Measurements from ENCODE around the gene MTM1.
A peak's percentile ranks its signal among the peaks of the same experiment; 100 is the strongest.

Gene MTM1

GRCh38 chrX:150568320-150569154 is at the start of gene MTM1:
Gene MTM1, plus strand, starts transcription at chrX:150568621. Its CDS starts 23,994 bp downstream, at chrX:150592615.
- DNase-seq (ENCODE audit: low read depth in 2 of 2) = peak; percentile 82 to 89

DNA sequence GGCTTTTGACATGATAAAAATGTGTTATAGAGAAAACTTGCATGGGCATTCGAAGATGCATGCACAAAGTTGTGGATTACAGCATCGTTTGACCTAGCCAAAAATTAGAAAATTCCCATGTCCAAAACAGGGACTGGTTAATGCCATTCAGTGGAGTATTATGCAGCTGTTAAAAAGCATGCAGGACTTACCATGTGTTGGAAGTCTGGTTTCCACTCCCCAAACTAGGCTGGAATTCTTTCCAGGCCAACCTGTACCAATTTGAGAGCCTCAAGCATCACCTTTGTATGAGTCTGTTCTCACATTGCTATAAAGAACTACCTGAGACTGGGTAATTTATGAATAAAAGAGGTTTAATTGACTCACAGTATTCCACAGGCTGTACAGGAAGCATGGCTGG is 45.9 kb upstream of the MTM1 start:
- DNase-seq (ENCODE audit: low read depth in 2 of 2) = no peak

GRCh38 chrX:150525061-150525919 is 43.1 kb upstream of the MTM1 start:
- DNase-seq (ENCODE audit: low read depth in 2 of 2) = no peak

- no peak for DNase-seq (ENCODE audit: low read depth in 2 of 2)
Observed at GRCh38 chrX:150526692-150527091, 41.7 kb upstream of the MTM1 start.

GRCh38 chrX:150527108-150527507 is 41.3 kb upstream of the MTM1 start:
- DNase-seq (ENCODE audit: low read depth in 2 of 2) = no peak

DNA sequence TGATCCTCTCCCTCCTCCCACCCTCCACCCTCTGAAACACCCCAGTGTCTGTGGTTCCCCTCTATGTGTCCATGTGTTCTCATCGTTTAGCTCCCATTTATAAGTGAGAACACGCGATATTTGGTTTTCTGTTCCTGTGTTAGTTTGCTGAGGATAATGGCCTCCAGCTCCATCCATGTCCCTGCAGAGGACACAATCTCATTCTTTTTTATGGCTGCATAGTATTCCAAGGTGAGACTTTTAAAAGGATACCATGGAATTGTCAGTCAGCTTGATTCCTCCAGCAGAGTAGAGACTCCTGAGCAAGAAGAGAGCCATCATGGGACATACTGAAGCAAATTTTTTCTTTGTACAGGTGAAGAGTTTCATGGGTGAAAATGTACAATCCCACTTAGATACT is 38.8 kb upstream of the MTM1 start:
- DNase-seq (ENCODE audit: low read depth in 2 of 2) = no peak

GRCh38 chrX:150530821-150531220 is 37.6 kb upstream of the MTM1 start:
- DNase-seq (ENCODE audit: low read depth in 2 of 2) = no peak

- no peak for DNase-seq (ENCODE audit: low read depth in 2 of 2)
Observed at GRCh38 chrX:150531467-150531866, 37.0 kb upstream of the MTM1 start.

GRCh38 chrX:150533863-150534262 is 34.6 kb upstream of the MTM1 start:
- DNase-seq (ENCODE audit: low read depth in 2 of 2) = no peak

DNA sequence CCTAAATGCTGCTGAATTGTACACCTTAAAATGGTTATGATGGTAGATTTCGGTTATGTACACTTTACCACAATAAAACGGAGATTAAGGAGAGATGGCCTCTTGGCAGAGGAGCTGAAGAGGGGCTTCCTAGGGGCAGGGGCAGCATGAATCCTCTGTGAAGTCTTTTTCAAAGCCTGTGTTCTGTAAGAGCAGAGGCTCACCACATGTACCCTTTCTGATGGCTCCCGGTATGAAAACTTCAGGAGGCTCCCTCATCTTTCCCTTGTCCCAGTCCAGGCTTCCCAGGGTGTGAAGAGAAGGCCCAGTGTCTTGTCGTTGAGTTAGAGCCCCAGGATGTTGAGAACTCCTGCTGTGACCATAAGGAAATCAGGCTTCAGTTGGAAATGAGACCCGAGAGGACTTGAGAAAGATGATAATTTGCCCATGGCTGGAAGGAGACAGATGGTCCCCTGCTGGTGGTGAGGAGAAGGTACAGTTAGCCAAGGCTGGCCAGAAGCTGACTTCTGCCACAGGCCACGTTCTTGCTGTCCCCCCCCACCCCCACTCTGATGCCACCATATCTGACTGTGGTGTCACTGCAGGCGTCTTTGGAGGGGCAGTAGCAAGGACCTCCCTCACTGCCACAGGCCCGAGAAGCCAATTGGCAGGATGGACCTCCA is 31.8 kb upstream of the MTM1 start:
- DNase-seq (ENCODE audit: low read depth in 2 of 2) = no peak

DNA sequence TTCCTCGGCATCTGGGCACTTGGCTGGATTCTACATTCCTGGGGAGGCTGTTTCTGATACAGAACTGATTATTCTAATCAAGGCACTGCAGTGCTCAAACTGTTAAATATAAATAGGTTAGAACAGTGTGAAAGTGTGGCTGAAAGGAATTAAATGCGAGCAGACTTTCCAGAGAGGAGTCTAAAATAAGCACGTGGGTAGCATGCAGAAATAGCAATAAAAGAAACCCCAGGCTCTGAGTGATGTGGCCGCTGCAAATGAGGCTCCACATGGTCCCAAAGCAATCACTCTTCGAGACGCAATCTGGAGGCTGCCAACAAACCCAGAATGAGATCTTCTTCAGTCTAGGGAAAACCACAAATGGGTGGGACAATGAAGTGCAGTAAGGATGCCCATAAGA is 30.6 kb upstream of the MTM1 start:
- no peak for DNase-seq (ENCODE audit: low read depth in 2 of 2)

DNA sequence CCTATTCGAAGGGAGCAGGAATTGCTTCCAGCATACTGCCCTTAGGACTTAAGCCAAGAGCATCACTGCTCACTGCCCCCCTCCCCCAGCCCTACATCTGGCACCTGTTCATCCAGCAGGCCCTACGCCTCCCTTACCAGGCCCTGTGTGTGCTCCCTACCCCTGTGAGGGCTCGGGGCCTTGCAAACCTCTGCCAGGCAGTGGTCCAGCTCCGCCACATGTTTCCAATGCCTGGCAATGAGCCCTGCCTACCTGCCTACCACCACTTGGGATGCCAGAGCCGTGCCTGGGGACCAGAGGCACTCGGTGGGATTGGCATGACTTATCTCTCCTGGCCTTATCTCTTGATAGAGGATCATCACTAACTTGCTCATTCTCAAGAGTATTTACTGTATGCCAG is 27.5 kb upstream of the MTM1 start:
- no peak for DNase-seq (ENCODE audit: low read depth in 2 of 2)

GRCh38 chrX:150542846-150543229 is 25.6 kb upstream of the MTM1 start:
- no peak for DNase-seq (ENCODE audit: low read depth in 2 of 2)

- no peak for DNase-seq (ENCODE audit: low read depth in 2 of 2)
Observed at GRCh38 chrX:150543230-150544155, 24.9 kb upstream of the MTM1 start.

- DNase-seq (ENCODE audit: low read depth in 2 of 2) = no peak
Observed at GRCh38 chrX:150544222-150544787, 24.1 kb upstream of the MTM1 start.

- DNase-seq (ENCODE audit: low read depth in 2 of 2) = no peak
Observed at GRCh38 chrX:150544835-150545770, 23.3 kb upstream of the MTM1 start.

GRCh38 chrX:150546711-150547153 is 21.7 kb upstream of the MTM1 start:
- no peak for DNase-seq (ENCODE audit: low read depth in 2 of 2)

- no peak for DNase-seq (ENCODE audit: low read depth in 2 of 2)
Observed at GRCh38 chrX:150547375-150548115, 20.9 kb upstream of the MTM1 start.

GRCh38 chrX:150548251-150548650 is 20.2 kb upstream of the MTM1 start:
- DNase-seq (ENCODE audit: low read depth in 2 of 2) = no peak
